ENCODE data around the gene MRAP2. TPM values are rescaled to one million over a fixed set of nuclear protein-coding genes. Genes with fewer than 3 reads are reported as not detected.

Gene MRAP2
- total RNA-seq, 4 donors from 2014 or later, result 0.19 to 0.47 TPM; not detected in 2

GRCh38 chr6:84046755-84047154 lies 13.2 kb downstream of the MRAP2 start:
- ATAC-seq (ENCODE audit: low FRiP score) (no peak), DNase-seq (ENCODE audit: low spot score) (no peak)
- TF ChIP-seq CTCF (IDR thresholded peaks at IDR 0.05), result no peak

GRCh38 chr6:84048588-84048987 lies 15.0 kb downstream of the MRAP2 start:
- ATAC-seq (ENCODE audit: low FRiP score), result no peak
- no peak for TF ChIP-seq CTCF (IDR thresholded peaks at IDR 0.05)
- DNase-seq (ENCODE audit: low spot score), result no peak

- no peak for TF ChIP-seq CTCF (IDR thresholded peaks at IDR 0.05)
- DNase-seq (ENCODE audit: low spot score) (no peak), ATAC-seq (ENCODE audit: low FRiP score) (no peak)
These were observed 16.8 kb downstream of the MRAP2 start for GRCh38 chr6:84050408-84050807.

GRCh38 chr6:84052204-84052882 lies 18.8 kb downstream of the MRAP2 start:
- no peak for TF ChIP-seq CTCF (IDR thresholded peaks at IDR 0.05)
- no peak for DNase-seq (ENCODE audit: low spot score)
- ATAC-seq (ENCODE audit: low FRiP score), result no peak

- no peak for TF ChIP-seq CTCF (IDR thresholded peaks at IDR 0.05)
- DNase-seq (ENCODE audit: low spot score), result no peak
- no peak for ATAC-seq (ENCODE audit: low FRiP score)
These were observed 19.3 kb downstream of the MRAP2 start for GRCh38 chr6:84052883-84053241.

GRCh38 chr6:84055647-84056046 lies 22.1 kb downstream of the MRAP2 start:
- no peak for TF ChIP-seq CTCF (IDR thresholded peaks at IDR 0.05)
- ATAC-seq (ENCODE audit: low FRiP score), result no peak
- no peak for DNase-seq (ENCODE audit: low spot score)

- no peak for TF ChIP-seq CTCF (IDR thresholded peaks at IDR 0.05)
- ATAC-seq (ENCODE audit: low FRiP score), result no peak
- no peak for DNase-seq (ENCODE audit: low spot score)
These were observed 24.3 kb downstream of the MRAP2 start for GRCh38 chr6:84057908-84058307.

Measured in omental fat pad (tissue), 4 donors.